IMR-90 (cell line): Measurements from ENCODE around the gene RPAIN. TPM values are rescaled to one million over a fixed set of nuclear protein-coding genes. Genes with fewer than 3 reads are reported as not detected.
"Not testable (repeated sequence)": the region's sequence is repeated elsewhere in the genome, so short reads cannot be mapped to it uniquely, and the experiment has no call there.

Source experiments
- ATAC-seq: fragments of 200-7000 bp; cut with Tn5 transposase; 2 replicates; pipeline ENCODE4 v1.9.1; 2020; ENCODE audit warnings: low read depth, mild to moderate bottlenecking, moderate library complexity
- BruUV-seq: library from RNA; stranded (reverse); fragments of 400-500 nt; replicated peaks from 2 replicates; lab custom pipeline; 2021; lab: Mats Ljungman, UMichigan
- CTCF ChIA-PET: fragments of 300-600 bp; formaldehyde crosslinking; extraction: SDS; loops from one replicate; lab custom pipeline; 2021; ENCODE audit warnings: antibody characterized with exemption; lab: Yijun Ruan, JAX
- POLR2A ChIA-PET: fragments of 300-600 bp; sonication (Branson Sonifier 250); formaldehyde crosslinking; loops from one replicate; lab custom pipeline; 2022; ENCODE audit warnings: antibody characterized with exemption; ENCODE audit not compliant: unreplicated experiment; lab: Charles Lee
- DNase-seq: peaks from one replicate; pipeline ENCODE4 v3.0.0; 2013
- H2AFZ ChIP-seq: replicated peaks from 2 replicates; pipeline ENCODE3; 2013; ENCODE audit warnings: low read length, mild to moderate bottlenecking; ENCODE audit not compliant: poor library complexity
- H2AK5ac ChIP-seq: 2 replicates; pipeline ENCODE4 v1.6.1; 2013; ENCODE audit warnings: low read depth, low read length, inconsistent platforms
- H2AK9ac ChIP-seq: replicated peaks from 2 replicates; pipeline ENCODE3; 2013; ENCODE audit warnings: mild to moderate bottlenecking, low read depth, low read length, moderate library complexity; ENCODE audit not compliant: poor library complexity
- H2BK120ac ChIP-seq: 2 replicates; pipeline ENCODE4 v1.6.1; 2013; ENCODE audit warnings: low read depth, low read length, inconsistent platforms
- H2BK15ac ChIP-seq: 3 replicates; pipeline ENCODE4 v1.6.1; 2013; ENCODE audit warnings: low read depth, low read length, inconsistent platforms
- H2BK20ac ChIP-seq: 2 replicates; pipeline ENCODE4 v1.6.1; 2013; ENCODE audit warnings: low read depth, mild to moderate bottlenecking, inconsistent platforms, low read length, moderate library complexity
- H2BK5ac ChIP-seq: 2 replicates; pipeline ENCODE4 v1.6.1; 2013; ENCODE audit warnings: mild to moderate bottlenecking, low read depth, low read length, inconsistent platforms; ENCODE audit not compliant: poor library complexity, severe bottlenecking
- H3K14ac ChIP-seq: replicated peaks from 2 replicates; pipeline ENCODE4 v1.6.1; 2013; ENCODE audit warnings: low read depth, low read length, inconsistent platforms
- H3K18ac ChIP-seq: 2 replicates; pipeline ENCODE4 v1.6.1; 2013; ENCODE audit warnings: low read depth, low read length, control low read depth
- H3K23ac ChIP-seq: 2 replicates; pipeline ENCODE4 v1.6.1; 2013; ENCODE audit warnings: low read depth, low read length, inconsistent platforms
- H3K27ac ChIP-seq: 2 replicates; pipeline ENCODE4 v1.5.1; 2013; ENCODE audit warnings: mild to moderate bottlenecking, control low read depth, low read length; ENCODE audit not compliant: insufficient read depth
- H3K27me3 ChIP-seq: 2 replicates; pipeline ENCODE4 v1.6.1; 2013; ENCODE audit warnings: low read length; ENCODE audit not compliant: control insufficient read depth, insufficient read depth
- H3K36me3 ChIP-seq: 2 replicates; pipeline ENCODE4 v1.6.1; 2013; ENCODE audit warnings: low read length, mixed read lengths; ENCODE audit not compliant: control insufficient read depth, insufficient read depth
- H3K4ac ChIP-seq: 2 replicates; pipeline ENCODE4 v1.6.1; 2013; ENCODE audit warnings: low read depth, low read length, inconsistent platforms
- H3K4me1 ChIP-seq: 2 replicates; pipeline ENCODE4 v1.6.1; 2013; ENCODE audit warnings: low read length, mixed read lengths; ENCODE audit not compliant: control insufficient read depth, insufficient read depth
- H3K4me2 ChIP-seq: 2 replicates; pipeline ENCODE4 v1.6.1; 2013; ENCODE audit warnings: low read depth, mild to moderate bottlenecking, control low read depth, low read length, moderate library complexity
- H3K4me3 ChIP-seq: 2 replicates; pipeline ENCODE4 v1.5.1; 2013; ENCODE audit warnings: low read depth, mild to moderate bottlenecking, control low read depth, low read length, moderate library complexity; ENCODE audit not compliant: insufficient read depth
- H3K56ac ChIP-seq: 2 replicates; pipeline ENCODE4 v1.6.1; 2013; ENCODE audit warnings: low read length, inconsistent platforms; ENCODE audit not compliant: insufficient read depth; ENCODE audit errors: extremely low read depth
- H3K79me1 ChIP-seq, 2 experiments: 2 replicates each; pipeline ENCODE4 v1.6.1; 2013; ENCODE audit warnings: low read length in 2 of 2, inconsistent platforms in 1 of 2, low read depth in 1 of 2
- H3K9ac ChIP-seq: 2 replicates; pipeline ENCODE4 v1.6.1; 2013; ENCODE audit warnings: low read depth, low read length, control low read depth
- H3K9me1 ChIP-seq: 2 replicates; pipeline ENCODE4 v1.6.1; 2013; ENCODE audit warnings: low read length, inconsistent platforms; ENCODE audit not compliant: insufficient read depth
- H3K9me3 ChIP-seq: 2 replicates; pipeline ENCODE4 v1.6.1; 2013; ENCODE audit warnings: low read length; ENCODE audit not compliant: control insufficient read depth, insufficient read depth
- H4K20me1 ChIP-seq: 2 replicates; pipeline ENCODE4 v1.6.1; 2013; ENCODE audit warnings: low read length, inconsistent platforms; ENCODE audit not compliant: insufficient read depth
- H4K5ac ChIP-seq: 2 replicates; pipeline ENCODE4 v1.6.1; 2013; ENCODE audit warnings: mild to moderate bottlenecking, low read depth, low read length, control low read depth
- H4K8ac ChIP-seq, 2 experiments: 2 replicates each; pipeline ENCODE4 v1.6.1; 2013; ENCODE audit warnings: low read depth in 2 of 2, low read length in 2 of 2, control low read depth in 1 of 2, inconsistent platforms in 1 of 2
- H4K91ac ChIP-seq: 2 replicates; pipeline ENCODE4 v1.6.1; 2013; ENCODE audit warnings: low read depth, low read length, inconsistent platforms; ENCODE audit not compliant: insufficient read depth
- WGBS, 2 experiments: methylation state at CpG; one replicate each; pipeline versions ENCODE4 v1.1.5 to v1.1.7; 2013; ENCODE audit warnings: missing lambda C conversion rate in 2 of 2; ENCODE audit not compliant: insufficient read length in 1 of 2; ENCODE audit errors: extremely low coverage in 2 of 2; 5-methylcytosine and 5-hydroxymethylcytosine counted together
- dilution Hi-C: fragments of 300-500 bp; cut with HindIII; formaldehyde crosslinking; loops from one replicate; pipeline ENCODE4 v1.14.3; 2018; ENCODE audit warnings: low sequenced_read_pairs; ENCODE audit not compliant: unreplicated experiment
- in situ Hi-C: fragments of 300-500 bp; cut with MboI; formaldehyde crosslinking; loops from 3 replicates; pipeline ENCODE4 v1.14.3; 2019; ENCODE audit warnings: low sequenced_read_pairs, inconsistent platforms, mixed read lengths
- intact Hi-C: fragments of 100-400 bp; cut with micrococcal nuclease; formaldehyde crosslinking; loops from 2 replicates; pipeline ENCODE4 v1.10.0; 2022
- polyA plus RNA-seq, 3 experiments: library from polyadenylated mRNA; depleted of rRNA; stranded (reverse); fragments of >200 nt; gene quantifications; 2 replicates each; pipeline ENCODE4 v1.2.3, GENCODE V29; 2012; ENCODE audit warnings: low replicate concordance in 1 of 3
- total RNA-seq: library from RNA; depleted of rRNA; stranded (reverse); fragments of >200 nt; gene quantifications from 2 replicates; pipeline ENCODE4 v1.2.3, GENCODE V29; 2012

The RPAIN gene
- total and polyA plus RNA-seq, 2 of the 4 experiments (the other 2 are of a cell fraction): 28.7 to 34.9 TPM

GRCh38 chr17:5435781-5436315, 15.9 kb downstream of the RPAIN start:
- Histone ChIP-seq H3K36me3 (peaks cover 43% of the 10 kb centered on the region), H3K79me1 (peaks cover 29 to 68% of the 10 kb centered on the region in 2 experiments), H4K20me1 (peaks cover 11% of the 10 kb centered on the region)
- H3K14ac ChIP-seq, in situ Hi-C loops, H2AFZ ChIP-seq, H4K5ac ChIP-seq, H2BK20ac ChIP-seq, H3K27ac ChIP-seq, DNase-seq, H4K91ac ChIP-seq, BruUV-seq, H2BK5ac ChIP-seq, ATAC-seq, H3K18ac ChIP-seq, H2BK120ac ChIP-seq, H3K4ac ChIP-seq, H4K8ac ChIP-seq, H2BK15ac ChIP-seq, H3K4me3 ChIP-seq, H2AK9ac ChIP-seq, H3K4me2 ChIP-seq, H3K27me3 ChIP-seq, H3K9me1 ChIP-seq, H3K4me1 ChIP-seq, intact Hi-C loops, H3K56ac ChIP-seq, H3K9me3 ChIP-seq, H2AK5ac ChIP-seq, dilution Hi-C loops, H3K23ac ChIP-seq, H3K9ac ChIP-seq: not testable (repeated sequence)
- CTCF ChIA-PET: interaction anchor here (0.6 kb wide), 1 partner anchor 19 kb away, joined by 4 read pairs; no protein-coding TSS in a partner anchor
- 100% methylated on average over 2 of the region's 12 CpGs; no CpG with 5 or more reads in 1 of the 2 experiments for WGBS, 2 experiments
- POLR2A ChIA-PET: interaction anchor here (0.6 kb wide), 1 partner anchor 1123 kb away, joined by 3 read pairs; no protein-coding TSS in a partner anchor
